ENCODE data around the gene PGRMC1. TPM values are rescaled to one million over a fixed set of nuclear protein-coding genes. Genes with fewer than 3 reads are reported as not detected.
"Not testable (repeated sequence)": the region's sequence is repeated elsewhere in the genome, so short reads cannot be mapped to it uniquely, and the experiment has no call there.

Gene PGRMC1
- total RNA-seq, 1 experiment from 2014 or later, result 83.3 TPM

- Histone ChIP-seq H3K27me3 (ENCODE audit: control insufficient read depth, insufficient read depth, low read length) (peaks cover 14% of the 10 kb centered on the region), H3K9me3 (ENCODE audit: control insufficient read depth, insufficient read depth, low read depth, low read length) (no peaks in the 10 kb centered on the region), H3K4me3 (ENCODE audit: low read depth in 2 of 2, low read length in 2 of 2) (no peak overlapping the region), H3K27ac (ENCODE audit: low read length) (no peak overlapping the region), H3K4me1 (ENCODE audit: control insufficient read depth, insufficient read depth, low read length) (no peaks in the 10 kb centered on the region), H3K36me3 (ENCODE audit: control insufficient read depth, insufficient read depth, low read length) (no peaks in the 10 kb centered on the region)
- DNase-seq (ENCODE audit: low read depth, low spot score) (no peak), ATAC-seq (no peak)
- ChIA-PET POLR2A (no interaction called here), CTCF (no interaction called here)
- intact Hi-C loops (cut with micrococcal nuclease; ENCODE audit: unreplicated experiment) (no loop called here), in situ Hi-C loops (cut with HindIII; ENCODE audit: low pct_unique_long_range_greater_than_20kb, low sequenced_read_pairs) (no loop called here)
- TF ChIP-seq SIN3A (IDR thresholded peaks at IDR 0.05; ENCODE audit: borderline replicate concordance, insufficient read depth, low read depth, low read length) (no peak), CTCF (IDR thresholded peaks at IDR 0.05) (no peak), TCF7L2 (IDR thresholded peaks at IDR 0.05; ENCODE audit: low read depth, low read length) (no peak), POLR2AphosphoS5 (IDR thresholded peaks at IDR 0.05; ENCODE audit: low read depth, low read length) (no peak), REST (IDR thresholded peaks at IDR 0.05; ENCODE audit: insufficient read depth in 1 of 2, low read depth in 2 of 2, low read length in 1 of 2) (no peak)
- BruUV-seq (replicated peaks), result no TSS peak
These were observed 54.4 kb downstream of the PGRMC1 start for GRCh38 chrX:119290476-119290875.

GRCh38 chrX:119291246-119291645 is 55.2 kb downstream of the PGRMC1 start:
- in situ Hi-C loops (cut with HindIII; ENCODE audit: low pct_unique_long_range_greater_than_20kb, low sequenced_read_pairs); CTCF ChIA-PET: not testable (repeated sequence)

GRCh38 chrX:119292445-119292844 is 56.4 kb downstream of the PGRMC1 start:
- ChIA-PET POLR2A (no interaction called here), CTCF (no interaction called here)
- Histone ChIP-seq H3K27me3 (ENCODE audit: control insufficient read depth, insufficient read depth, low read length) (peaks cover 6% of the 10 kb centered on the region), H3K27ac (ENCODE audit: low read length) (no peak overlapping the region), H3K36me3 (ENCODE audit: control insufficient read depth, insufficient read depth, low read length) (no peaks in the 10 kb centered on the region), H3K4me3 (ENCODE audit: low read depth in 2 of 2, low read length in 2 of 2) (no peak overlapping the region), H3K4me1 (ENCODE audit: control insufficient read depth, insufficient read depth, low read length) (no peaks in the 10 kb centered on the region), H3K9me3 (ENCODE audit: control insufficient read depth, insufficient read depth, low read depth, low read length) (no peaks in the 10 kb centered on the region)
- intact Hi-C loops (cut with micrococcal nuclease; ENCODE audit: unreplicated experiment) (no loop called here), in situ Hi-C loops (cut with HindIII; ENCODE audit: low pct_unique_long_range_greater_than_20kb, low sequenced_read_pairs) (no loop called here)
- no peak for DNase-seq (ENCODE audit: low read depth, low spot score)
- TF ChIP-seq CTCF (IDR thresholded peaks at IDR 0.05), result peak; percentile 42
- TF ChIP-seq SIN3A (IDR thresholded peaks at IDR 0.05; ENCODE audit: borderline replicate concordance, insufficient read depth, low read depth, low read length), result no peak
- BruUV-seq (replicated peaks), result no TSS peak
- no peak; the same call in 1 of the 2 replicates for ATAC-seq

More at GRCh38 chrX:119291246-119291645, 55.2 kb downstream of the PGRMC1 start:
- intact Hi-C loops (cut with micrococcal nuclease; ENCODE audit: unreplicated experiment); BruUV-seq (replicated peaks); H3K9me3 ChIP-seq (ENCODE audit: control insufficient read depth, insufficient read depth, low read depth, low read length); H3K4me1 ChIP-seq (ENCODE audit: control insufficient read depth, insufficient read depth, low read length); H3K4me3 ChIP-seq (ENCODE audit: low read depth in 2 of 2, low read length in 2 of 2); H3K36me3 ChIP-seq (ENCODE audit: control insufficient read depth, insufficient read depth, low read length); H3K27ac ChIP-seq (ENCODE audit: low read length); ATAC-seq; POLR2A ChIA-PET; DNase-seq (ENCODE audit: low read depth, low spot score): not testable (repeated sequence)
- peaks cover 10% of the 10 kb centered on the region for H3K27me3 ChIP-seq (ENCODE audit: control insufficient read depth, insufficient read depth, low read length)

Other genes starting within 250 kb of the PGRMC1 start
- not detected for gene CT47C1, start 163.3 kb upstream of the PGRMC1 start, total RNA-seq (2021; ENCODE audit: unreplicated experiment)
- not detected for gene KIAA1210, start 108.5 kb upstream of the PGRMC1 start, total RNA-seq (2021; ENCODE audit: unreplicated experiment)
- 35.5 TPM for gene SLC25A43, start 163.1 kb downstream of the PGRMC1 start, total RNA-seq (2021; ENCODE audit: unreplicated experiment)
- 709 TPM for gene SLC25A5, start 232.2 kb downstream of the PGRMC1 start, total RNA-seq (2021; ENCODE audit: unreplicated experiment)

Measured in Panc1 (cell line).